Left kidney (tissue), 2 donors: Measurements from ENCODE around the gene CPNE7. TPM values are rescaled to one million over a fixed set of nuclear protein-coding genes. Genes with fewer than 3 reads are reported as not detected.

Experiments
- DNase-seq: peaks from one replicate; pipeline ENCODE4 v3.0.0-alpha.2; 2013
- polyA plus RNA-seq: library from polyadenylated mRNA; unstranded; fragments of 120-200 nt; gene quantifications from one replicate; pipeline ENCODE4 v1.2.1, GENCODE V29; 2013; ENCODE audit not compliant: insufficient read length

CPNE7 gene
- polyA plus RNA-seq, 1 donor, result 4.0 TPM

- no peak for DNase-seq
Observed at GRCh38 chr16:89549007-89549700, 26.4 kb upstream of the CPNE7 start.

GRCh38 chr16:89550421-89551007, 25.0 kb upstream of the CPNE7 start:
- DNase-seq, result no peak

- DNase-seq, result no peak
Observed at GRCh38 chr16:89552329-89552728, 23.2 kb upstream of the CPNE7 start.

GRCh38 chr16:89552913-89553312, 22.6 kb upstream of the CPNE7 start:
- DNase-seq, result no peak

DNA sequence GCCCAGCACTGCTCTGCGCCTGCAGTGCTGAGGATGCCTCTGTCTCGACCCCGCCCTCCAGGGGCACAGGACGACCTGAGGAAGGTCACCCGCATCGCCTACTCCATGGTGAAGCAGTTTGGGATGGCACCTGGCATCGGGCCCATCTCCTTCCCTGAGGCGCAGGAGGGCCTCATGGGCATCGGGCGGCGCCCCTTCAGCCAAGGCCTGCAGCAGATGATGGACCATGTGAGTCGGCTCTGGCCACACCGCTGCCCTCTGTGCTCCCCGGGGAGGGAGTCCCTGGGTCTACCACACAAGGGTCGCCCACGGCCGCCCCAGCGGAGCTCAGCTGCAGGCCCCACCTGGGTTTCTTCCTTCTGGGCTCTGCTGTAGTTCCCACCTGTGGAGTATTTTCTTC, 21.8 kb upstream of the CPNE7 start:
- no peak for DNase-seq

GRCh38 chr16:89554343-89554742, 21.2 kb upstream of the CPNE7 start:
- no peak for DNase-seq

- no peak for DNase-seq
Observed at GRCh38 chr16:89555265-89555664, 20.3 kb upstream of the CPNE7 start.

GRCh38 chr16:89555780-89556179, 19.8 kb upstream of the CPNE7 start:
- DNase-seq, result no peak

DNA sequence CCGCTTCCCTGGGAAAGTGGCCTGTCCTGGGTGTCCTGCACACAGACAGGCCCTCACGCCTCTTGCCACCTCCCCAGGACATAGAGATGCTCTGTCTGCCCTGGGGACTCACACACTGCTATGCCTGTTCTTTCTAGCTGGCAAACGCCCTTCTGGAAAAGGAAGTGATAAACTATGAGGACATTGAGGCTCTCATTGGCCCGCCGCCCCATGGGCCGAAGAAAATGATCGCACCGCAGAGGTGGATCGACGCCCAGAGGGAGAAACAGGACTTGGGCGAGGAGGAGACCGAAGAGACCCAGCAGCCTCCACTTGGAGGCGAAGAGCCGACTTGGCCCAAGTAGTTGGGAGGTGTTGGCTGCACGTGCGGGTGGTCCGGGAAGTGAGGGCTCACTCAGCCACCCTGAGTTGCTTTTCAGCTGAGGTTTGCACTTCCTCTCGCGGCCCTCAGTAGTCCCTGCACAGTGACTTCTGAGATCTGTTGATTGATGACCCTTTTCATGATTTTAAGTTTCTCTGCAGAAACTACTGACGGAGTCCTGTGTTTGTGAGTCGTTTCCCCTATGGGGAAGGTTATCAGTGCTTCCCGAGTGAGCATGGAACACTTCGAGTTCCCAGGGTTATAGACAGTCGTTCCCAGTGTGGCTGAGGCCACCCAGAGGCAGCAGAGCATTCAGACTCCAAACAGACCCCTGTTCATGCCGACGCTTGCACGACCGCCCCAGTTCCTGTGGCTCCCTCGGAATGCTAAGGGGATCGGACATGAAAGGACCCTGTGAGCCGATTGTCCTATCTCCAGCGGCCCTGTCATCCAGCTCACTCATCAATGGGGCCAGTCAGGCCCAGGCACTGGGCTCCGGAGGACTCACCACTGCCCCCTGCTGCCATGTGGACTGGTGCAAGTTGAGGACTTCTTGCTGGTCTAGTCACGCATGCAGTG, 18.5 kb upstream of the CPNE7 start:
- no peak for DNase-seq

DNA sequence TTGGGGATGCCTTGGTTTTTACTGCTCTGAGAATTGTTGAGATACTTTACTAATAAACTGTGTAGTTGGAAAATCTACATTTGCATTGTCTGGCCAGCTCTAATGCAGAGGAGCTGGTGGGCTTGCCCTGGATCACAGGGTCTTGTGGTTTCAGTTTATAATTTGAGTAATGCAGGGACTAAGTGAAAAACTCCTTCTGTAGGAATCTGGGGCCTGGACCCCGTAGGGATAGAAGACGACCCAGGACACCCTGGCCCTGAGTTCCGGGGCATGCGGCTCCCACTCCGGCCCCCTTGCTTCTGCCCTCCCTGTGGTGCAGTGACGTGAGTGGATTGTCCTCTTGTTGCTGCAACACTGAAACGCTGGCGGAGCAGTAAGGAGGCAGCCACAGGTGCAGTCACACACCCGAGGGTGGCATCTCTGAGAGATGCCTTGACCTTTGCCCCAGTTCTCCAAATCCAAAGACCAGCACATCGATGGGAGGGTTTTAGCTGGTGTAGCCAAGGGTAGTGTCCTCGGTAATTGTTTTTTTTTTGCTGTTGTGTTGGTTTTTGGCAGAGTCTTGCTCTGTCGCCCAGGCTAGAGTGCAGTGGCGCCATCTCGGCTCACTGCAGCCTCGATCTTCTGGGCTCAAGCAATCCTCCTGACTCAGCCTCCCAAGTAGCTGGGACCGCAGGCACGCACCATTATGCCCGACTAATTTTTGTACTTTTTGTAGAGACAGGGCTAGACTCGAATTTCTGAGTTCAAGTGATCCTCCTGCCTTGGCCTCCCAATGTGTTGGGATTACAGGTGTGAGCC, 17.7 kb upstream of the CPNE7 start:
- no peak for DNase-seq

DNA sequence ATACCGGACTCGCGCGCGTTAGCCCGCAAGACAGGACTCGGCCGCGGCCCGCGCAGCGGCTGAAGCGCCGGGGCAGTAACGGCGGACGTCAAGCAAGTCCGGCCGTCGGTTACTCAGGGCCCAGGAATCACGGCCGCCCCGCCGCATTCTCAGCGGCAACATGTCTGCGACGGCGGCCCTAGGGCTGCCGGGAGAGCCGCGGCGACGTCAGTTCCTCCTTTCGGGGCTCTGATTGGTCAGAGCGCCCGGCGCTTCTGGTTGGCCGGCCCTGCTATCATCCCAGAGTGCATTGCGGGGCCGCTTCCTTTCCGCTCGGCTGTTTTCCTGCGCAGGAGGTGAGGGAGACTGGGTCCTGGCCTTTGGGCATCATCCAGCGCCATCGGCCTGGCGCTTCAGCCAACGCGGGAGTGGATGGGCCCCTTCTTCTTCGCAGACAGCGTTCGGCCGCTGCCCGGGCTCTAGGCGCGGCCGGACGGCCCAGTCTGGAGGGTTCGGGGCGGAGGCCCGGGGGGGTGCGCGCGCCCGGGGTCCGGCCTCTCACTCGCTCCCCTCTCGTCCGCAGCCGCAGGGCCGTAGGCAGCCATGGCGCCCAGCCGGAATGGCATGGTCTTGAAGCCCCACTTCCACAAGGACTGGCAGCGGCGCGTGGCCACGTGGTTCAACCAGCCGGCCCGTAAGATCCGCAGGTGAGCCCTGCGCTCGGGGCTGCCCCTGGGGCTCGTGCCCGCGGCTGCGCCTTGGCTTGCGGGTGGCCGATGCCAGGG, 15.0 kb upstream of the CPNE7 start, which contains the start of gene RPL13:
Gene RPL13 (plus strand): TSS at position 305 of the 764 bp plus-strand sequence. CDS start 278 bp downstream, at position 583.
- peak; percentile 94 for DNase-seq

- DNase-seq, result no peak
Observed at GRCh38 chr16:89561142-89561883, 14.2 kb upstream of the CPNE7 start.

DNA sequence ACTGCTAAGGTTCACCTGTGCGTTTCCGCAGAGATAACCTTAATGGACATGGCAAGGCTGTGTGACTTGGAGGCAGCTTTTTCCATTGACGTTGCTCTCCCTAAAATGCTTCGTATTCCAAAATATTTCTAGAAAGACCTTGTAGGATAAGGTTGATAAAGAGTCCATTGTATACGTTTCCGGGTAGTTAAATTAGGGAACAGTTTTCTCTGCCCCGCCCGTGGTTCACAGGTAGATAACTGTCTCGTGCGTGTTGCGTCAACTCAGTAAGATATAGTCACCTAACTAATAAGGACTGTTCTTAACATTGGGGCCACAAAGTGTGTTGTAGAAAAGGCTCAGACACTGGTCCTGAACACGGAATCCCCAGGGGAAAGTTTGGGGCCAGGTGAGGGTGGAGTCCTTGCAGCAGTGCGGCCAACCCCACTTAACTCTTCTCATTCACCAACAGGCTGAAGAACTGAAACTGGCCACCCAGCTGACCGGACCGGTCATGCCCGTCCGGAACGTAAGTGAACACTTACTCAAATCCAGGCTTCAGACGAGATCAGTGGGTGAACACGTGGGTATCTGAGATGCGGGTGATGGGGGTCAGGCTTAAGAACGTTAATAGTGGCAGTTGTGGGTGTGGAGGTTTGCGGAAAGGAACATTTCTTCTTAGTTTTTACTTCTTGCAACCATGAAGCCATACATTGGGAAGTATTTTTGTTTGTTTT, 13.5 kb upstream of the CPNE7 start:
- no peak for DNase-seq

DNA sequence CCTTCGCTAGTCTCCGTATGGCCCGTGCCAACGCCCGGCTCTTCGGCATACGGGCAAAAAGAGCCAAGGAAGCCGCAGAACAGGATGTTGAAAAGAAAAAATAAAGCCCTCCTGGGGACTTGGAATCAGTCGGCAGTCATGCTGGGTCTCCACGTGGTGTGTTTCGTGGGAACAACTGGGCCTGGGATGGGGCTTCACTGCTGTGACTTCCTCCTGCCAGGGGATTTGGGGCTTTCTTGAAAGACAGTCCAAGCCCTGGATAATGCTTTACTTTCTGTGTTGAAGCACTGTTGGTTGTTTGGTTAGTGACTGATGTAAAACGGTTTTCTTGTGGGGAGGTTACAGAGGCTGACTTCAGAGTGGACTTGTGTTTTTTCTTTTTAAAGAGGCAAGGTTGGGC, 12.6 kb upstream of the CPNE7 start:
- DNase-seq, result no peak

- DNase-seq, result no peak
Observed at GRCh38 chr16:89563639-89564392, 11.7 kb upstream of the CPNE7 start.

- DNase-seq, result no peak
Observed at GRCh38 chr16:89564476-89565255, 10.9 kb upstream of the CPNE7 start.

DNA sequence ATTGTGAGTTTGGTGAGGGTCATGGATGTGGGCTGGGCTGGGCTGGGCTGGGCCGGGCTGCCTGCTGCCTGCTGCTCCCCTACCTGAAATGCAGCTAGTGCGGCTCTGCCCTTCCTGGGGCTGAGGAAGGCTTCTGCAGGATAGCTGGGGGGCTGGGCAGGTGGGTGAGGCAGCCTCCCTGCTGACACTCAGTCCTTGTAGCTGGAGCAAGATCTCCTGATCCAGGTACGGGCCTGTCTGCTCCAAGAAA, 10.4 kb upstream of the CPNE7 start:
- DNase-seq, result no peak
